ENCODE results near the gene DCLK2.

DCLK2 gene

GRCh38 chr4:150078041-150078578, at the start of gene DCLK2:
DCLK2 (plus strand) TSS chr4:150078445; CDS start chr4:150079028, 583 bp downstream.
- no peak for DNase-seq (ENCODE audit: low read depth, low spot score)

DNA sequence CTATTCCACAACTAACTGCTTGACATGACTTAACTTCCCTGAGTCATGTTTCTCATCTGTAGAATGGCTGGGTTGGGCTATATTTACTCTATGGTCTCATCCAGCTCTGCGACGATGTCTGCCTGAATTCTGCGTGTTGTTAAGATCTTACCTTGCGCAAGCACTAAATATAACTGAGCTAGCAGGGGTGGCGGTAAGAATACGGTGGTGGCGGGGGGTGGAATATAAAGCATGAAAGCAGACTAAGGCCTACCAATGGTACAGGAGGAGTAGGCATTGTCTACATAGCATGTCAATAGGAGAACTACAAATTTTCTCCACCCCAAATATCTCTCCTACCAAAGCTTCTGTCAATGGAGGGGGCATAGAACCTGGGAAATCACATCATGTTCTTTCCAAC, 45.7 kb upstream of the DCLK2 start:
- no peak for DNase-seq (ENCODE audit: low read depth, low spot score)

- no peak for DNase-seq (ENCODE audit: low read depth, low spot score)
These were observed 45.2 kb upstream of the DCLK2 start for GRCh38 chr4:150033081-150033480.

- DNase-seq (ENCODE audit: low read depth, low spot score), result no peak
These were observed 44.3 kb upstream of the DCLK2 start for GRCh38 chr4:150033901-150034300.

- DNase-seq (ENCODE audit: low read depth, low spot score), result no peak
These were observed 40.9 kb upstream of the DCLK2 start for GRCh38 chr4:150037251-150037856.

DNA sequence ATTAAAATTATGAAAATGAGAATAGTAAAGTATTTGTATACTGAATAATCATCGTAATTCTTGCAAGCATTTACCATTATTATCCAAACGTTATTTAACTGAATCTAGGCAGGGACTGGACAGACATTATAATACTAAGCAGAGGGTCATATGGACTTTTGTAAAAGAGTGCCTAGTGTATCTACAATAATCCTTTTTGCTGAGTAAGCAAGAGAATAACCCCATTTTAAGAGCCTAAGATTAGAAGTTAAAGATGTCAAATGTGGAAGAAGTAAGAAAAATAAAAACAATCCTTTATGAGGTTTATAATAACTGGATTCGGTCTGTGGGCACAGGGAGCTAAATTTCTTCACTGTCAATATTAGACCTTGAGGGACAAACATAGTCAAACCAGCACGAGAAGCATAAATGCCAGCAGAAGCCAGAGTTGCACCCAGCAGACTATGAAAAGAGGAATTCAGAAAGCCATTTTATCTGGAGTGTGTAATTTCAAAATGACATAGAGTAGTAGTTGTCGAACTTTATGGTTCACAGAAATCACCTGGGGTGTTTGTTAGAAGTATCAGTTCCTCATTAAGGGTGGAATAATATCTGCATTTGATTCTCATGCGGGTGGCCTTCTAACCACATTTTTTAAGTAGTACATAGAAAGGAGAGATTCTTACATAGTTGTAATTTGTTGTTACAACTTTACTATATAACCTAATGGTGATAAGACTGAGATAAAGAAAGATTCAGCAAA, 39.7 kb upstream of the DCLK2 start:
- DNase-seq (ENCODE audit: low read depth, low spot score), result no peak

DNA sequence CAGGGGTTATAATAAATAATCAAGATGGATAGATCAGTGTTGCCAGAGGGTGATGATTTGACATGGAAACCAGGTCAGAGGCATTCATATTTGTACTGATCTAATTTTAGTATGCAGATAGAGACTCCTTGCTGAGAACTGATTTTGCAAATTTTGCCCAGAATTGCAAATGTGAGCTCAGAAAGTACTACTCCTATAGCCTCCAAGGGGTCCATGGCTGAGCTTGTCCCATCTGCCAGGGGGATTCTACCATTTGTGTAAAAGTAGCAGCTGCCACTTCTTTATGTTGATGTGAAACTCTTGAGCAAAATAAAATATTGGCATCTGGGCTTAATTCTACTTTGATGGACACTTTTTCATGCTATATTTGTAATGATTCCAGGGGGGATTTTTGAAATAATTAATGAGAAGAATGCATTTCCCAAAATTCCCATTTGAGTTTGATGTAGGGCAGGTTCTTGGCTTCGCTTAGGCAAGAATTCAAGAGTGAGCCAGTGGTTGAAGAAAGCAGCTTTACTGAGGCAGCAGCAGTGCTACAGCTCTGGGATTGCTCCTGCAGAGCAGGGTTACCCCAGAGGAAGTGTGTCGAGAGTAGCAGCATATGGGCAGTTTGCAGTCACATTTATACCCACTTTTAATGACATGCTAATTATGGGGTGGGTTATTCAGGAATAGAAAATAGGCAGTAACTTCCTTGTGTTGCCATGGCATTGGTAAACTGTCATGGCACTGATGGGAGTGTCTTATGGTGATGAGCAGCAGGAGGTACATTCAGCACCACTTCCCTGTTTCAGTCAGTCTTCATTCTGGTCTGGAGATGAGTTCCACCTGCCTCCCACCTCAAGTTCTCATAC, 38.7 kb upstream of the DCLK2 start:
- DNase-seq (ENCODE audit: low read depth, low spot score), result no peak

DNA sequence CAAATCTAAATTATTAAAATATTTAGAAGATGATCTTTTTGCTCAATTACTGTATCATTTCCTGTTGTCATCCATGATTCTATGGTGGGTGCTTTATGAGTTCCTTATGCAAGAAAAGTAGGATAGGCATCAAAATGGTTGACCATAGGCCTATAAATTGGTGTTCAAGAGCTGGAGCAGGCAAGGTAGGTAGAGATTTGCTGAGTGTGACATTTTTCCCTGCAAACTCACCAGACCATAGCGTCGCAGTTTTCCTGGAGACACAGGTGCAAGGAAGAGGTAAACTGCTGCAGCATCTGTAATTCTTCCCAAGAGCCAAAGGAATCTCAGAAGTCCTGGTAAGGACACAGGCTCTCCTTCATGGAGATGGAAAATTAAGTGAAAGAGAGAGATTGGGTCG, 33.7 kb upstream of the DCLK2 start:
- DNase-seq (ENCODE audit: low read depth, low spot score), result no peak

DNA sequence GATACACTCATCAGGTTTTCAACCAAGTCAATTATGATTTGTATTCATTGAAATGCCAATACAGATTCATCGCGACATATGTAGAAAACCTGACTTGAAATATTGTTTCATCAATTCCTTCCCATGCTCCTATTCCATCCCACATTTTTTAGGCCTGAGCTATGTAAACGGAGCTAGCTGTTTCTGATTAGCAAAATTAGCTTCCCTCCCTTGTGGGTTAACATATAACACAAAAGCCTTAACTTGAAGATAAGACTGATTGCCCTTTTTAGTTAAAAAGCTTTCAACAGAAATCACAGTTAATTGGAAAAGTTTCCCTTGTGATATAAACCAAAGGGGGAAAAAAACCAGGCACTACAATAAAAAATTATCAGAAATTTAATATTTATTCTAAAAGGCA, 32.8 kb upstream of the DCLK2 start:
- DNase-seq (ENCODE audit: low read depth, low spot score), result no peak

GRCh38 chr4:150046728-150047217, 31.5 kb upstream of the DCLK2 start:
- DNase-seq (ENCODE audit: low read depth, low spot score), result no peak

- no peak for DNase-seq (ENCODE audit: low read depth, low spot score)
These were observed 30.7 kb upstream of the DCLK2 start for GRCh38 chr4:150047546-150047945.

DNA sequence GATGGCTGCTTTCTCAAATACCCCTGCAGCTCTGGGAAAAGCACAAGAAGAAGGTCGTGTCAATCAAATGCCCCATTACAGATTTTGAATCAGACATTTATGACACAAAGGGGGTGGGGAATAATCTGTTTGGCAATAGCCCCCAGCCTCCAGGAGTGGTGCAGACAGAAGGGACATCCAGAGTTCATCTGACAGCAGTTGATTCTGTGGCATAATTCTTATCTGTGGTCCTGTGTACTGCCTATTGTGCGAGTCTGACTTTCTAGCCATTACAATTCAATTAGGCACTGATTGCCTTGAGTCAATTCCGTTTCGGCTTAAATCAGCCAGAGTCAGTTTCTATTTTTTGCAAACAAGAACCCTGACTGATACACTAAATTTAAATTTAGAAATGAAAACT, 28.6 kb upstream of the DCLK2 start:
- DNase-seq (ENCODE audit: low read depth, low spot score), result no peak

GRCh38 chr4:150050566-150050965, 27.7 kb upstream of the DCLK2 start:
- DNase-seq (ENCODE audit: low read depth, low spot score), result no peak

- DNase-seq (ENCODE audit: low read depth, low spot score), result no peak
These were observed 27.1 kb upstream of the DCLK2 start for GRCh38 chr4:150051111-150051510.

- no peak for DNase-seq (ENCODE audit: low read depth, low spot score)
These were observed 22.8 kb upstream of the DCLK2 start for GRCh38 chr4:150055467-150055866.

DNA sequence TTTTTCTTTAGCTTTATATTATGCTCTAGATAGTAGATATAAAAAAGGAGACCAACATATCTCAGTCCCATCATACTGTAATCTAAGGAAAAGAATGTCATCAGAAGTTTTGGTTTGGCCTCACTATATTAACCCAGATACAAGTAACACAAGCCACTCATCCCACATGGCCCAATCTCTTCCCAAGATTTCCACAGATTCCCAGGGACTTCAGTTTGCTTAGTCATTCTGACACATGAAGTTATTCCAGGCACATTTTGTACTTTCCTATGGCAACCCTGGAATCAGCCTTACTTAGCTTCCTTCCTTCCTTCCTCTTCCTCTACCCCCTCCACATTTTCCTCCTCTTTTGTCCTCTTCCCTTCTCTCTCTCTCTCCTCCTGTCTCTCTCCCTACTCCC, 21.7 kb upstream of the DCLK2 start:
- no peak for DNase-seq (ENCODE audit: low read depth, low spot score)

DNA sequence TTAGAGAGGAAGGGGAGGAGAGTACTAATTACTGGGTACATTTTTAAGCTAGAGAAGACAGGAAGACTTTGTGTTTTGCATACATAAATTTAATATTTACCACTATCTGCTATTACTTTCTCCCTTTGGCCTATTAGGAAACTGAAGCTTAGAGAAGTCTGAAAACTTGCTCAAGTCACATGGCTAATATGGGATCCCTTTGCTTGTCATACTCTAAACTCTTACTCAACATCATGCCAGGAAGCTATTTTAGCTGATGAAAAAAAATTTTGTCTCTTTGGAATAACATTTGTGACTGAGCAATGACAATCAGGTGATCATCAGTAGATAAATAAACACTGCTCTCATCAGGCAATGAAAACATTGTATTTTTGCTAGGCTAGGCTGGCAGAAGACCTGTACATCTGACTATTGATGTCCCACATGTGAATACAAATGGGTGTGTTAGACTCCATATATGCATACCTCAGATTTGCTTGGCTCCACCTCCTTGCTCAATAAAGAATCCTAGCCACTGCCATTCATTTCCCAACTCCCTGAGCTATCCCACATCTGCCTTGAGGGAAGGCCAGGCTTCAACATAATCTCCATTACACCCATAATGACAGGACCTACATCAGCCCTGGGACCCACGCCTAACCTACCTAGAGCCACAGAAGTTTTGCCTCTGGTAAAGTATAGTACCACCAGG, 17.0 kb upstream of the DCLK2 start:
- no peak for DNase-seq (ENCODE audit: low read depth, low spot score)

GRCh38 chr4:150063128-150063527, 15.1 kb upstream of the DCLK2 start:
- no peak for DNase-seq (ENCODE audit: low read depth, low spot score)

GRCh38 chr4:150065740-150066139, 12.5 kb upstream of the DCLK2 start:
- DNase-seq (ENCODE audit: low read depth, low spot score), result no peak

DNA sequence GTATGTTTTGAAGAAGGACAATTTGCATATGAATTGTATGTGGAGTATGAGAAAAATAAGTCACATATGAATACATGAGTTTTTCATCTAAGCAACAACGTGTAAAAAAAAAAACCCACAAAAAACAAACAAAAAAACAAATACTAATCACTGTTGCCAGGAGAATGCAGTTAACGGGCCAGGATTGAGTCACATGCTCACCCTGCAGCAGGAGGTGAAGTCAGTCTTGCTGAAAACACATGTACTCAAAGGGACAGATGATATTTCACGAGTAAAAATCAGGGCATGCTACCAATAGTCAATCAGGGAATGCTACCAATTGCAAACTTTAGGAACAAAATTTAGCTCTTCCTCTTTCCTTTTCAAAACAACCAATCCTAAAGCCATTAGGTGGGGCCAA, 10.4 kb upstream of the DCLK2 start:
- DNase-seq (ENCODE audit: low read depth, low spot score), result no peak

- no peak for DNase-seq (ENCODE audit: low read depth, low spot score)
These were observed 9.8 kb upstream of the DCLK2 start for GRCh38 chr4:150068300-150068960.

All from activated CD4-positive, CD25-positive, alpha-beta regulatory T cell treated with anti-CD3 and anti-CD28 coated beads, Interleukin-2, amount 50 U/mL, for 16 hours (primary cell).